HCT116 (cell line): ENCODE measurements around the gene CDH4.

Experiments used
- CEBPB ChIP-seq: IDR thresholded peaks from 2 replicates; pipeline ENCODE4 v1.6.1; 2012; ENCODE audit warnings: low read depth
- EZH2 ChIP-seq: fragments of 200-600 bp; sonication (generic); IDR thresholded peaks from 2 replicates; pipeline ENCODE4 v1.6.1; 2017; ENCODE audit warnings: antibody characterized with exemption, mixed run types
- EZH2phosphoT487 ChIP-seq: fragments of 200-600 bp; IDR thresholded peaks from 2 replicates; pipeline ENCODE4 v1.6.1; 2018; ENCODE audit warnings: antibody characterized with exemption, borderline replicate concordance
- FOSL1 ChIP-seq: IDR thresholded peaks from 2 replicates; pipeline ENCODE4 v1.6.1; 2012; ENCODE audit warnings: low read depth
- JUND ChIP-seq: IDR thresholded peaks from 2 replicates; pipeline ENCODE4 v1.6.1; 2012
- MAX ChIP-seq: IDR thresholded peaks from 2 replicates; pipeline ENCODE4 v1.6.1; 2012
- POLR2A ChIP-seq: IDR thresholded peaks from 2 replicates; pipeline ENCODE4 v1.7.0; 2011; ENCODE audit warnings: borderline replicate concordance; ENCODE audit not compliant: insufficient read depth, insufficient read length; ENCODE audit errors: extremely low read depth
- RAD21 ChIP-seq: IDR thresholded peaks from 2 replicates; pipeline ENCODE4 v1.6.1; 2012; ENCODE audit warnings: low read depth, mild to moderate bottlenecking
- TCF7L2 ChIP-seq: IDR thresholded peaks from 2 replicates; pipeline ENCODE4 v1.7.0; 2011; ENCODE audit warnings: borderline replicate concordance, inconsistent platforms; ENCODE audit not compliant: insufficient read depth, insufficient read length; ENCODE audit errors: extremely low read depth
- ZNF274 ChIP-seq: fragments of 200-500 bp; sonication (Bioruptor generic); IDR thresholded peaks from 2 replicates; pipeline ENCODE4 v1.6.1; 2014; ENCODE audit warnings: mild to moderate bottlenecking, low read depth, low read length, inconsistent platforms
- TF ChIP-seq, protein P1 (sequence below): IDR thresholded peaks from 2 replicates; pipeline ENCODE4 v1.6.1; 2012; ENCODE audit warnings: low read depth
- TF ChIP-seq, protein P2 (sequence below), 3 experiments: fragments of 200-600 bp in 1 of 3; sonication (generic) in 1 of 3; IDR thresholded peaks in 2 of 3; conservative IDR thresholded peaks in 1 of 3; 2 replicates each; pipeline ENCODE4 v1.5.1; 2012 to 2017; ENCODE audit warnings: low read depth in 2 of 3, low read length in 2 of 3, antibody characterized with exemption in 1 of 3, borderline replicate concordance in 1 of 3, control low read depth in 1 of 3, mild to moderate bottlenecking in 1 of 3, mixed read lengths in 1 of 3, mixed run types in 1 of 3, moderate library complexity in 1 of 3; ENCODE audit not compliant: insufficient read depth in 1 of 3

- TF ChIP-seq, protein P1, sequence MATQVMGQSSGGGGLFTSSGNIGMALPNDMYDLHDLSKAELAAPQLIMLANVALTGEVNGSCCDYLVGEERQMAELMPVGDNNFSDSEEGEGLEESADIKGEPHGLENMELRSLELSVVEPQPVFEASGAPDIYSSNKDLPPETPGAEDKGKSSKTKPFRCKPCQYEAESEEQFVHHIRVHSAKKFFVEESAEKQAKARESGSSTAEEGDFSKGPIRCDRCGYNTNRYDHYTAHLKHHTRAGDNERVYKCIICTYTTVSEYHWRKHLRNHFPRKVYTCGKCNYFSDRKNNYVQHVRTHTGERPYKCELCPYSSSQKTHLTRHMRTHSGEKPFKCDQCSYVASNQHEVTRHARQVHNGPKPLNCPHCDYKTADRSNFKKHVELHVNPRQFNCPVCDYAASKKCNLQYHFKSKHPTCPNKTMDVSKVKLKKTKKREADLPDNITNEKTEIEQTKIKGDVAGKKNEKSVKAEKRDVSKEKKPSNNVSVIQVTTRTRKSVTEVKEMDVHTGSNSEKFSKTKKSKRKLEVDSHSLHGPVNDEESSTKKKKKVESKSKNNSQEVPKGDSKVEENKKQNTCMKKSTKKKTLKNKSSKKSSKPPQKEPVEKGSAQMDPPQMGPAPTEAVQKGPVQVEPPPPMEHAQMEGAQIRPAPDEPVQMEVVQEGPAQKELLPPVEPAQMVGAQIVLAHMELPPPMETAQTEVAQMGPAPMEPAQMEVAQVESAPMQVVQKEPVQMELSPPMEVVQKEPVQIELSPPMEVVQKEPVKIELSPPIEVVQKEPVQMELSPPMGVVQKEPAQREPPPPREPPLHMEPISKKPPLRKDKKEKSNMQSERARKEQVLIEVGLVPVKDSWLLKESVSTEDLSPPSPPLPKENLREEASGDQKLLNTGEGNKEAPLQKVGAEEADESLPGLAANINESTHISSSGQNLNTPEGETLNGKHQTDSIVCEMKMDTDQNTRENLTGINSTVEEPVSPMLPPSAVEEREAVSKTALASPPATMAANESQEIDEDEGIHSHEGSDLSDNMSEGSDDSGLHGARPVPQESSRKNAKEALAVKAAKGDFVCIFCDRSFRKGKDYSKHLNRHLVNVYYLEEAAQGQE = no peak
- TF ChIP-seq, protein P2, sequence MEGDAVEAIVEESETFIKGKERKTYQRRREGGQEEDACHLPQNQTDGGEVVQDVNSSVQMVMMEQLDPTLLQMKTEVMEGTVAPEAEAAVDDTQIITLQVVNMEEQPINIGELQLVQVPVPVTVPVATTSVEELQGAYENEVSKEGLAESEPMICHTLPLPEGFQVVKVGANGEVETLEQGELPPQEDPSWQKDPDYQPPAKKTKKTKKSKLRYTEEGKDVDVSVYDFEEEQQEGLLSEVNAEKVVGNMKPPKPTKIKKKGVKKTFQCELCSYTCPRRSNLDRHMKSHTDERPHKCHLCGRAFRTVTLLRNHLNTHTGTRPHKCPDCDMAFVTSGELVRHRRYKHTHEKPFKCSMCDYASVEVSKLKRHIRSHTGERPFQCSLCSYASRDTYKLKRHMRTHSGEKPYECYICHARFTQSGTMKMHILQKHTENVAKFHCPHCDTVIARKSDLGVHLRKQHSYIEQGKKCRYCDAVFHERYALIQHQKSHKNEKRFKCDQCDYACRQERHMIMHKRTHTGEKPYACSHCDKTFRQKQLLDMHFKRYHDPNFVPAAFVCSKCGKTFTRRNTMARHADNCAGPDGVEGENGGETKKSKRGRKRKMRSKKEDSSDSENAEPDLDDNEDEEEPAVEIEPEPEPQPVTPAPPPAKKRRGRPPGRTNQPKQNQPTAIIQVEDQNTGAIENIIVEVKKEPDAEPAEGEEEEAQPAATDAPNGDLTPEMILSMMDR (IDR thresholded peaks at IDR 0.05 in 2 of 3, conservative IDR thresholded peaks at IDR 0.05 in 1 of 3; ENCODE audit: borderline replicate concordance in 1 of 3, insufficient read depth in 1 of 3, low read depth in 2 of 3, low read length in 2 of 3) = no peak
- TF ChIP-seq MAX (no peak), TCF7L2 (no peak), CEBPB (no peak), ZNF274 (no peak), EZH2phosphoT487 (no peak), FOSL1 (no peak), RAD21 (no peak), POLR2A (no peak), EZH2 (no peak), JUND (no peak)
These were observed 569.7 kb downstream of the CDH4 start for GRCh38 chr20:61821735-61822134.
